Activated CD4-positive, alpha-beta T cell treated with anti-CD3 and anti-CD28 coated beads, Interleukin-2, amount 10 ng/mL, durations not matched to agents 7 days and 5 days (primary cell): ENCODE results near the gene GREB1L. TPM values are rescaled to one million over a fixed set of nuclear protein-coding genes. Genes with fewer than 3 reads are reported as not detected.
A peak's percentile ranks its signal among the peaks of the same experiment; 100 is the strongest.

Source experiments
- CTCF ChIA-PET: fragments of 350-600 bp; sonication (Branson Sonifier 250); formaldehyde crosslinking; loops from one replicate; lab custom pipeline; 2021; ENCODE audit warnings: antibody characterized with exemption; lab: Charles Lee
- POLR2A ChIA-PET: fragments of 350-600 bp; sonication (Branson Sonifier 250); formaldehyde crosslinking; loops from one replicate; lab custom pipeline; 2021; ENCODE audit warnings: antibody characterized with exemption; lab: Charles Lee
- DNase-seq: peaks from one replicate; pipeline ENCODE4 v3.0.0-alpha.2; 2020
- H3K27ac Mint-ChIP-seq: one replicate; pipeline ENCODE4 v1.8.0; 2021; ENCODE audit warnings: mild to moderate bottlenecking, moderate library complexity, mixed read lengths
- H3K27me3 Mint-ChIP-seq: one replicate; pipeline ENCODE4 v1.8.0; 2021; ENCODE audit warnings: mixed read lengths
- H3K36me3 Mint-ChIP-seq: one replicate; pipeline ENCODE4 v1.8.0; 2021; ENCODE audit warnings: low read depth, mixed read lengths
- H3K4me1 Mint-ChIP-seq: one replicate; pipeline ENCODE4 v1.8.0; 2021; ENCODE audit warnings: mixed read lengths
- H3K4me3 Mint-ChIP-seq: one replicate; pipeline ENCODE4 v1.8.0; 2021; ENCODE audit warnings: mild to moderate bottlenecking, moderate library complexity, mixed read lengths
- H3K9me3 Mint-ChIP-seq: one replicate; pipeline ENCODE4 v1.8.0; 2021; ENCODE audit warnings: mixed read lengths
- total RNA-seq, 2 experiments: library from RNA; stranded (reverse); gene quantifications; one replicate each; pipeline ENCODE4 v1.2.3, GENCODE V29; 2021

The GREB1L gene
- total RNA-seq, 2 experiments from 2014 or later, result not detected

GRCh38 chr18:21474621-21475020 lies 232.6 kb downstream of the GREB1L start:
- no peaks in the 10 kb centered on the region for H3K4me1 Mint-ChIP-seq
- ChIA-PET CTCF (no interaction called here), POLR2A (no interaction called here)

GRCh38 chr18:21479721-21480120 lies 237.7 kb downstream of the GREB1L start:
- Mint-ChIP-seq H3K4me1 (no peaks in the 10 kb centered on the region), H3K9me3 (no peaks in the 10 kb centered on the region), H3K27me3 (peaks cover 7% of the 10 kb centered on the region), H3K36me3 (no peaks in the 10 kb centered on the region), H3K27ac (no peak overlapping the region), H3K4me3 (no peak overlapping the region)
- no peak for DNase-seq
- POLR2A ChIA-PET, result no interaction called here
- CTCF ChIA-PET, result no interaction called here

More at GRCh38 chr18:21474621-21475020, 232.6 kb downstream of the GREB1L start:
- H3K9me3 Mint-ChIP-seq, result peaks cover 3% of the 10 kb centered on the region
- peaks cover 11% of the 10 kb centered on the region for H3K27me3 Mint-ChIP-seq
- no peak for DNase-seq
- H3K27ac Mint-ChIP-seq, result no peak overlapping the region
- H3K4me3 Mint-ChIP-seq, result no peak overlapping the region
- H3K36me3 Mint-ChIP-seq, result no peaks in the 10 kb centered on the region

- no peaks in the 10 kb centered on the region for H3K36me3 Mint-ChIP-seq
- no peak overlapping the region for H3K4me3 Mint-ChIP-seq
- H3K27me3 Mint-ChIP-seq, result peaks cover 6% of the 10 kb centered on the region
- CTCF ChIA-PET, result no interaction called here
- H3K27ac Mint-ChIP-seq, result no peak overlapping the region
- DNase-seq, result no peak
- POLR2A ChIA-PET, result no interaction called here
- no peaks in the 10 kb centered on the region for H3K4me1 Mint-ChIP-seq
- H3K9me3 Mint-ChIP-seq, result no peaks in the 10 kb centered on the region
Observed at GRCh38 chr18:21481739-21482138, 239.7 kb downstream of the GREB1L start.

DNA sequence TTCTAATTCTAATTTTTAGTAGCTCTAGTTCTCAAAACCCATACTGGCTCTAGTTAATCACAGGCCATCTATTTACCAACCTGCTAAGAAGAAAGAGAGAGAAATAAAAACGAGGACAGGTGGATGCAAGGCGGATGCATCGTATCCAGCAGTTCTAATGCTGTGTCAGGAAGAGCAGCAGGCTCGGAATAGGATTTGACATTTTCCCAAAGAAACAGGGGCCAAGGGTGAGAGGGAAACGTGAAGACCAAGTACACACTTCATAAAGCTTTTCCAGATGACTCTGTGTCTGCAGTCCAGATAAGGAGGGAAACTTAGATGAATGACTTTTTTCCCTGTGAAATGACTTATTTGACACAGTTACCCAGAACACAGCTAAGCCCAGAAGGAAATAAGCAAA lies 241.0 kb downstream of the GREB1L start:
- Mint-ChIP-seq H3K9me3 (no peaks in the 10 kb centered on the region), H3K4me1 (no peaks in the 10 kb centered on the region), H3K27me3 (peaks cover 8% of the 10 kb centered on the region), H3K36me3 (no peaks in the 10 kb centered on the region), H3K4me3 (no peak overlapping the region), H3K27ac (no peak overlapping the region)
- ChIA-PET CTCF (no interaction called here), POLR2A (no interaction called here)
- DNase-seq, result no peak

- Mint-ChIP-seq H3K9me3 (no peaks in the 10 kb centered on the region), H3K27ac (peak overlapping the region; percentile 13), H3K4me1 (no peaks in the 10 kb centered on the region), H3K27me3 (peaks cover 8% of the 10 kb centered on the region), H3K4me3 (no peak overlapping the region), H3K36me3 (no peaks in the 10 kb centered on the region)
- DNase-seq, result no peak
- CTCF ChIA-PET, result no interaction called here
- POLR2A ChIA-PET, result no interaction called here
Observed at GRCh38 chr18:21484851-21485636, 243.0 kb downstream of the GREB1L start.

DNA sequence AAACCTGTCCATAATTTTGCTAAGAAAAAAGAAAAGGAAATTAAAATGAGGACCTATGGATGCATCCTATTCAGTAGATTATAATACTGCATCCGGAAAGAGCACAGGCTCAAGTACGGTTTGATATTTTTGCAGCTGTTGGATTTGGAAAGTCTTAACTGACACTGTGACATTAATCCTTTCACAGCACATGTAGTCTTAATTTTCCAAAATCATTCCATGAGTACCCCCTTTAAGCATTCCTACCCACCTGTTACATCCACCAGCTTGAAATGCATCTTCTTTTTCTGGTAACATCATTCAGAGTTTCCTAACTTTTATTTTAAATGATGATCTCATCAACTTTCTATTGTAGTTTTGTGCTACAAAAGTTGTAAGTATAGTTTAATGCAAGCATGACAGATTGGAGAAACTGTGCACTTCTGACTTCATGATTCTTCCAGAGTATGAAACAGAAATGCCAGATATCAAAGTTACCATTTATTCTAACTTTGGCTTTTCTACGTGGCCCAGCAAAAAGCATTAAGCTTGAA lies 244.9 kb downstream of the GREB1L start:
- Mint-ChIP-seq H3K27ac (no peak overlapping the region), H3K36me3 (no peaks in the 10 kb centered on the region), H3K27me3 (peaks cover 4% of the 10 kb centered on the region), H3K4me3 (no peak overlapping the region), H3K4me1 (no peaks in the 10 kb centered on the region), H3K9me3 (no peaks in the 10 kb centered on the region)
- ChIA-PET POLR2A (no interaction called here), CTCF (interaction anchor here (0.8 to 1.7 kb wide), 2 partner anchors 12 to 469 kb away, joined by 3 read pairs; no protein-coding TSS in a partner anchor)
- no peak for DNase-seq

- peak; percentile 46 for DNase-seq
- Mint-ChIP-seq H3K4me1 (no peaks in the 10 kb centered on the region), H3K27me3 (peaks cover 4% of the 10 kb centered on the region), H3K36me3 (no peaks in the 10 kb centered on the region), H3K9me3 (no peaks in the 10 kb centered on the region), H3K4me3 (no peak overlapping the region), H3K27ac (no peak overlapping the region)
- CTCF ChIA-PET, result interaction anchor here (0.9 to 1.3 kb wide), 2 partner anchors 85 to 509 kb away, joined by 3 read pairs; no protein-coding TSS in a partner anchor
- POLR2A ChIA-PET, result interaction anchor here (0.5 kb wide), 1 partner anchor 381 kb away, joined by 6 read pairs; no protein-coding TSS in a partner anchor
Observed at GRCh38 chr18:21489119-21489750, 247.2 kb downstream of the GREB1L start.

GRCh38 chr18:21489919-21490495 lies 248.0 kb downstream of the GREB1L start:
- no peak for DNase-seq
- CTCF ChIA-PET, result interaction anchor here (0.9 to 1.3 kb wide), 2 partner anchors 84 to 508 kb away, joined by 3 read pairs; no protein-coding TSS in a partner anchor
- H3K4me1 Mint-ChIP-seq, result no peaks in the 10 kb centered on the region
- no peaks in the 10 kb centered on the region for H3K9me3 Mint-ChIP-seq
- H3K27ac Mint-ChIP-seq, result no peak overlapping the region
- no peaks in the 10 kb centered on the region for H3K36me3 Mint-ChIP-seq
- POLR2A ChIA-PET, result interaction anchor here (0.5 kb wide), 1 partner anchor 380 kb away, joined by 6 read pairs; no protein-coding TSS in a partner anchor
- H3K4me3 Mint-ChIP-seq, result no peak overlapping the region
- H3K27me3 Mint-ChIP-seq, result peaks cover 4% of the 10 kb centered on the region

DNA sequence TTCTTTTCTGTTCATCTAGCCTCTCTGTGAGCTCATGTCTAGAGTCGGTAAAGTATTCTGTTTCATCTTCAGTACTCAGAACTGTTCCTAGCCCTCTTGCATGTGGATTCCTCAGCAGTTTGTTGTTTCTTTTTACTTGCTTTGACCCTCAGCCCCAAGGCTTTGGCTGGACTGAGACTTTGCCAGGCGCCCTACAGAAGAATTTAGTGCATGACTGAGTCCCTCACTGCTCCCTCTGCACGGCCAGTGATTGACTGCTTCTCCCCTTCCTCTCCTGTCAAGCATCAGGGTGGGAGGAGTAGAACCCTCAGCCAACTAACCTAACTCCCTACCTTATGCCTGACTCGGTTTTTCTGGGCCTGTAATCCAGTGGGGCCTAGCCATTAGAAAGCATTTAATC lies 248.7 kb downstream of the GREB1L start:
- no peak overlapping the region for H3K27ac Mint-ChIP-seq
- DNase-seq, result no peak
- H3K9me3 Mint-ChIP-seq, result no peaks in the 10 kb centered on the region
- no peak overlapping the region for H3K4me3 Mint-ChIP-seq
- H3K27me3 Mint-ChIP-seq, result peaks cover 4% of the 10 kb centered on the region
- no peaks in the 10 kb centered on the region for H3K36me3 Mint-ChIP-seq
- no peaks in the 10 kb centered on the region for H3K4me1 Mint-ChIP-seq
- ChIA-PET CTCF (no interaction called here), POLR2A (no interaction called here)

- H3K27ac Mint-ChIP-seq, result no peak overlapping the region
- ChIA-PET CTCF (no interaction called here), POLR2A (interaction anchor here (0.6 kb wide), 1 partner anchor 15 kb away, joined by 3 read pairs; no protein-coding TSS in a partner anchor)
- no peaks in the 10 kb centered on the region for H3K9me3 Mint-ChIP-seq
- no peak overlapping the region for H3K4me3 Mint-ChIP-seq
- DNase-seq, result no peak
- H3K27me3 Mint-ChIP-seq, result no peaks in the 10 kb centered on the region
- no peaks in the 10 kb centered on the region for H3K36me3 Mint-ChIP-seq
- no peaks in the 10 kb centered on the region for H3K4me1 Mint-ChIP-seq
Observed at GRCh38 chr18:21496277-21496835, 254.3 kb downstream of the GREB1L start.

- Mint-ChIP-seq H3K4me1 (no peaks in the 10 kb centered on the region), H3K27ac (no peak overlapping the region), H3K4me3 (no peak overlapping the region), H3K36me3 (no peaks in the 10 kb centered on the region), H3K27me3 (no peaks in the 10 kb centered on the region), H3K9me3 (no peaks in the 10 kb centered on the region)
- DNase-seq, result no peak
- CTCF ChIA-PET, result no interaction called here
- POLR2A ChIA-PET, result no interaction called here
Observed at GRCh38 chr18:21499997-21500396, 258.0 kb downstream of the GREB1L start.

DNA sequence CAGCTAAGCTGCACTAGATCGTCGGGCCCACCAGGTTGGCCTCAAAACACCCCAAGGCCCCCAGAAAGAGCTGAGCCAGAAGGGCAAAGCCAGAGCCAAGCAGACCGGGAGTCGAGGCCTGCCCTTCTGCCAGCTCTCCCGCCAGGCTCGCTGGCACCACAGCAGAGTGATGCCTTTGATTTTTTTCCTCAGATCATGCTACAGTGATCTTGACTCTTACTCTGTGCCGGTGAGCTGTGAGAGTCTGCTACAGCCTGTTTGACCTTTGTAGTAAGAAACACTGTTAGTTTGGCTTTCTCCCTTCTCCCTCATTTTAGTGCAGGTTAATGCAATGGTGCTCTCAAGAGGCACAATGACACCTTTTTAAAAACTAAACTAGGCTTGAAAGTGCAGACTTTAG lies 260.6 kb downstream of the GREB1L start:
- Mint-ChIP-seq H3K36me3 (no peaks in the 10 kb centered on the region), H3K4me1 (no peaks in the 10 kb centered on the region), H3K27ac (no peak overlapping the region), H3K4me3 (no peak overlapping the region), H3K9me3 (no peaks in the 10 kb centered on the region), H3K27me3 (no peaks in the 10 kb centered on the region)
- ChIA-PET CTCF (no interaction called here), POLR2A (no interaction called here)
- no peak for DNase-seq
